GM10266 (cell line): ENCODE measurements around the gene MTMR12.
"Not testable (repeated sequence)": the region's sequence is repeated elsewhere in the genome, so short reads cannot be mapped to it uniquely, and the experiment has no call there.

ENCODE experiments used
- DNase-seq: peaks from one replicate; pipeline ENCODE4 v3.0.0; 2012; ENCODE audit errors: extremely low spot score
- TF ChIP-seq, protein P1 (sequence below): IDR thresholded peaks from 2 replicates; pipeline ENCODE4 v1.5.1; 2012; ENCODE audit warnings: mild to moderate bottlenecking, low read depth; ENCODE audit not compliant: control insufficient read depth, insufficient read depth; ENCODE audit errors: missing control alignments

Gene MTMR12

DNA sequence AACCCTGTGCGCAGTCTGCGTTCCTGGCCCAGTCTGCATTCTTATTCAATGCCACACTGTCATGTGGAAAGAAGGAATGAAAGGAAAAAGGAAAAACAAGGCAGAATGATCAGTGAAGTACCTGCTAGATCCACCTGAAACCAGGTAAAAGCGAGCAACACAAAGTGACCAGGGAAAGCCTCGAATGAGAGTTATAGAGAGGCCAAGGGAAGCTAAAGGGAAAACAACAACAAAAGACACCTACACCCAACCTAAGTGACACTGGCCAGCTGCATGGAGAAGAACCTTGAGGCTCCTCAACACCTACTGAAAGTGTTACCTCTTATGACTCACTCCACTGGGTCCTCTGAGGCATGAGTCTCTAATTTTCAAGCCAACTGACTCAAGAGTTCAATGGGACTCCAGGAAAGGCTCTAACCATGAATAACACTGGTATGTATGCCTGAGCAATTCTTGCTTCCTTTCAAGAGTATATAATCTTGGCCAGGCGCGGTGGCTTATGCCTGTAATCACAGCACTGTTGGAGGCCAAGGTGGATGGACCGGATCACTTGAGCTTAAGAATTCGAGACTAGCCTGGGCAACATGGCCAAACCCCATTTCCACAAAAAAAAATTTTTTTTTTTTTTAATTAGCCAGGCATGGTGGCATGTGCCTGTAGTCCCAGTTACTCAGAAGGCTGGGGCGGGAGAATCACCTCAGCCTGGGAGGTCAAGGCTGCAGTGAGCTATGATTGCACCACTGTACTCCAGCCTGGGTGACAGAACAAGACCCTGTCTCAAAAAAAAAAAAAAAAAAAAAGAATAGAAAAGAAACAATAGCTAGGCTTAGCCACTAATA, 29.0 kb downstream of the MTMR12 start:
- TF ChIP-seq, protein P1, sequence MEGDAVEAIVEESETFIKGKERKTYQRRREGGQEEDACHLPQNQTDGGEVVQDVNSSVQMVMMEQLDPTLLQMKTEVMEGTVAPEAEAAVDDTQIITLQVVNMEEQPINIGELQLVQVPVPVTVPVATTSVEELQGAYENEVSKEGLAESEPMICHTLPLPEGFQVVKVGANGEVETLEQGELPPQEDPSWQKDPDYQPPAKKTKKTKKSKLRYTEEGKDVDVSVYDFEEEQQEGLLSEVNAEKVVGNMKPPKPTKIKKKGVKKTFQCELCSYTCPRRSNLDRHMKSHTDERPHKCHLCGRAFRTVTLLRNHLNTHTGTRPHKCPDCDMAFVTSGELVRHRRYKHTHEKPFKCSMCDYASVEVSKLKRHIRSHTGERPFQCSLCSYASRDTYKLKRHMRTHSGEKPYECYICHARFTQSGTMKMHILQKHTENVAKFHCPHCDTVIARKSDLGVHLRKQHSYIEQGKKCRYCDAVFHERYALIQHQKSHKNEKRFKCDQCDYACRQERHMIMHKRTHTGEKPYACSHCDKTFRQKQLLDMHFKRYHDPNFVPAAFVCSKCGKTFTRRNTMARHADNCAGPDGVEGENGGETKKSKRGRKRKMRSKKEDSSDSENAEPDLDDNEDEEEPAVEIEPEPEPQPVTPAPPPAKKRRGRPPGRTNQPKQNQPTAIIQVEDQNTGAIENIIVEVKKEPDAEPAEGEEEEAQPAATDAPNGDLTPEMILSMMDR: no peak
- no peak for DNase-seq

- TF ChIP-seq, protein P1: no peak
- no peak for DNase-seq
Measured at GRCh38 chr5:32283061-32283460, 29.7 kb downstream of the MTMR12 start.

DNA sequence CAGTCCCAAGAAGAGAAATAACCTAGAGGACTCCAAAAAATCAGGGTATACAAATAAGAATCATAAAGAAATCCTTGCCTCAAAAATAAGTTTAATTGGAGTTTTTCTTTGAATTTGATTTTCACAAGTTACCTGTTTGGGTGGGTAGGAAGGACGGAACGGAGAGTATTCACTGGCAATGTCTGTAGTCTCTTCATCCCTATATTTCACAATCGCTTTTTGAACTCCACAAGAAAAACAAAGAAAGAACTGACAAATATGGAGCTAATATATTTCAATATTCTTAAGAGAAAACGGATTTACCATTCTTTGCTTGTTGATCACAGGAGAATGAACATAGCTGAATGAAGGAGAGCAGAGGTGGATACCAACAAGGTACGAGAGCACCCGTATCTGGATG, 30.1 kb downstream of the MTMR12 start:
- TF ChIP-seq, protein P1: no peak
- no peak for DNase-seq

DNA sequence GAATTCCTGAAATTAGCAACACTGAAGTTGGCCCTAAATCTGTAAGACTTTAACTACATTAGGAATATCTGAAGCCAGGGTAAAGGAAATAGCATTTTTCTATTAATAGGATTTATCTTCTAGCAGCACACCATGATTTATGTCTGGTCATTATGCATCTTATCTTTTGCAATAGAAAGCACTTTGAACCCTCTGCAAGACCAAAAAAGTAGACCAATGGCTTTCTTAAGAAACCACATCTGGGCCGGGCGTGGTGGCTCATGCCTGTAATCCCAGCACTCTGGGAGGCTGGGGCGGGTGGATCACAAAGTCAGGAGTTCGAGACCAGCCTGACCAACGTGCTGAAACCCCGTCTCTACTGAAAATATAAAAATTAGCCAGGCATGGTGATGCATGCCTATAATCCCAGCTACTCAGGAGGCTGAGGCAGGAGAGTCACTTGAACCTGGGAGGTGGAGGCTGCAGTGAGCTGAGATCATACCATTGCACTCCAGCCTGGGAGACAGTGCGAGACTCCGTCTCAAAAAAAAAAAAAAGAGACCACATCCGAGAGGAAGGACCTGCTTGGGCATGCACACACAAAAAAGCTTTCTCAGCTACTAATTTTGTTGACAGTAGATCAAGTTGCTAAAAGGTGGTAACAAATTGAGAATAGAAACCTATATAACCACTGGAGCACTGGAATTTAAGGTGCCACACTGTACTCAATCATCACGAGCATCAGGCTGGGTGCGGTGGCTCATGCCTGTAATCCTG, 31.2 kb downstream of the MTMR12 start:
- not testable (repeated sequence) for DNase-seq

- DNase-seq: peak; percentile 49
- TF ChIP-seq, protein P1: no peak
Measured at GRCh38 chr5:32280656-32281081, 32.1 kb downstream of the MTMR12 start.

DNA sequence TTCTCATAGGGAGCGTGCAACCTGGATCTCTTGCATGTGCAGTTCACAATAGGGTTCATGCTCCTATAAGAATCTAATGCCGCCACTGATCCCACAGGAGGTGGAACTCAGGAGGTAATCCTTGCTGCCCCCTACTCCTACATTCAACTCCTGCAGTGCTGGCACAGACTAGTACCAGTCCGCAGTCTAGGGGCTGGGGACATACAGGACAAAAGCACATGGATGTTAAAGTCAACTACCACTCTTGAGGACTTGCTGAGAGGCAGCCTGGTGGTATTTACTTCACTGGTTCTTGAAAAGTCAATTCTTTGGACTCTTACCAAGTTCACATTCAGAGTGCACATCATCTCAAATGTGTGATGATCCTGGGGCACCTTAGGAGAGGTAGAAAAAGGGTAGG, 33.0 kb downstream of the MTMR12 start:
- DNase-seq: no peak
- TF ChIP-seq, protein P1: no peak

DNA sequence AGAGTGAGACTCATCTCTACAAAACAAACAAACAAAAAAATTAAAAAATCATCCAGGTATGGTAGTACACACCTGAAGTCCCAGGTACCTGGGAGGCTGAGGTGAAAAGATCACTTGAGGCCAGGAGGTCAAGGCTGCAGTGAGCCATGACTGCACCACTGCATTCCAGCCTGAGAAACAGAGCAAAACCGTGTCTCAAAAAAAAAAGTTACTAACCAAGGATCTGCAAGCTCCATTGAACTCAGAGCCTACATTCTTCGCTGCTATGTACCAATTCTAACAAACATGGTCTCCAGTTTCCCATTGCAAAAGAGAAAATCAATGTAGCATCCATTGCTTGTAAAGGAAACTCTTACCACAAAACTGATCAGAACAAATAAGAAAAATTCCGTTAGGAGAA, 33.5 kb downstream of the MTMR12 start:
- TF ChIP-seq, protein P1: no peak
- DNase-seq: no peak
